K562 (cell line): ENCODE data around the gene STUM. TPM values are rescaled to one million over a fixed set of nuclear protein-coding genes. Genes with fewer than 3 reads are reported as not detected.

Experiments
- CLOCK ChIP-seq: fragments of 250-450 bp; sonication (Bioruptor Pico); IDR thresholded peaks from 2 replicates; pipeline ENCODE4 v1.4.0; 2020; ENCODE audit warnings: mild to moderate bottlenecking, moderate library complexity, borderline replicate concordance
- MCM2 ChIP-seq: fragments of 450-650 bp; IDR thresholded peaks from 2 replicates; pipeline ENCODE4 v1.6.1; 2017; ENCODE audit warnings: low read depth, mild to moderate bottlenecking
- POLR2B ChIP-seq: fragments of 450-650 bp; IDR thresholded peaks from 2 replicates; pipeline ENCODE4 v1.6.1; 2018; ENCODE audit warnings: low read depth; ENCODE audit not compliant: partially characterized antibody
- RCOR1 ChIP-seq, 2 experiments: IDR thresholded peaks; 2 replicates each; pipeline ENCODE4 v1.6.1; 2012; ENCODE audit warnings: low read depth in 2 of 2, low read length in 2 of 2, borderline replicate concordance in 1 of 2, improper control_type of control experiment in 1 of 2
- ZBTB26 ChIP-seq: fragments of 450-650 bp; formaldehyde crosslinking; IDR thresholded peaks from 2 replicates; pipeline ENCODE4 v1.4.0; 2022; ENCODE audit warnings: missing genetic modification characterization
- ZFPM2 ChIP-seq: fragments of 250-450 bp; sonication (Bioruptor Pico); IDR thresholded peaks from 2 replicates; pipeline ENCODE4 v1.5.1; 2022; ENCODE audit warnings: mild to moderate bottlenecking
- polyA plus RNA-seq, 8 experiments: library from polyadenylated mRNA; depleted of rRNA in 4 of 8; stranded (reverse) in 5 of 8; unstranded in 3 of 8; fragments of >200 nt; fragmentation: Nextera tagmentation in 2 of 8; fragmentation: Illumina TruSeq in 1 of 8; extraction: Ambion mirVana in 2 of 8; extraction: Trizol in 1 of 8; gene quantifications; 2 replicates each; pipeline versions ENCODE4 v1.2.1 to v1.2.3, GENCODE V29; 2011 to 2014; ENCODE audit warnings: inconsistent platforms in 1 of 8, missing spikeins in 1 of 8
- total RNA-seq, 7 experiments: library from RNA; depleted of rRNA in 6 of 7; stranded (reverse); fragments of >200 nt in 6 of 7; fragmentation: Illumina TruSeq in 2 of 7; extraction: Trizol in 2 of 7; gene quantifications; 2 replicates each; pipeline versions ENCODE4 v1.2.1 to v1.2.3, GENCODE V29; 2011 to 2021; ENCODE audit warnings: low replicate concordance in 1 of 7

STUM gene
- total and polyA plus RNA-seq, 9 of the 15 experiments (the other 6 are each of a cell fraction or from before 2014, with no cell fraction given), result not detected

DNA sequence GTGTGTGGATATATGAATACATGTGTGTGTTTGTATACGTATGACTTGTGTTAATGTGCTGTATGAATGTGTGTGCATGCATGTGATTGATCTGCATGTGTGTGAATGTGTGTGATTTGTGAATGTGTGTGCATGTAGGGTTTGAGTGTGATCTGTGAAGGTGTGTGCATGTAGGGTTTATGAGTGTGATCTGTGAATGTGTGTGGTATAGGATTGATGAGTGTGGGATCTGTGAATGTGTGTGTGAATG is 88.2 kb downstream of the STUM start (continued):
- no peak for TF ChIP-seq MCM2
- TF ChIP-seq ZFPM2, result no peak
- peak; percentile 44; the same call in 1 of the 2 replicates for TF ChIP-seq ZBTB26 (CRISPR knock-in tag)
- no peak for TF ChIP-seq POLR2B
- no peak for TF ChIP-seq RCOR1 (IDR thresholded peaks at IDR 0.05; ENCODE audit: borderline replicate concordance in 1 of 2, low read depth in 2 of 2, low read length in 2 of 2)
- TF ChIP-seq CLOCK (CRISPR knock-in tag), result no peak
- TF ChIP-seq, all 486 proteins: peak for 3
